Activated CD4-positive, alpha-beta T cell treated with anti-CD3 and anti-CD28 coated beads for 1 hour (primary cell): ENCODE measurements around the gene XPC.

Experiments used
- DNase-seq: peaks from one replicate; pipeline ENCODE4 v3.0.0-alpha.2; 2020

Gene XPC

GRCh38 chr3:14146381-14147065 is 31.9 kb downstream of the XPC start:
- no peak for DNase-seq

- DNase-seq, result peak; percentile 7
Measured at GRCh38 chr3:14145670-14146380, 32.6 kb downstream of the XPC start.

GRCh38 chr3:14145236-14145635 is 33.2 kb downstream of the XPC start:
- peak; percentile 6 for DNase-seq

- DNase-seq, result peak; percentile 49
Measured at GRCh38 chr3:14144423-14145075, 33.9 kb downstream of the XPC start.

GRCh38 chr3:14143271-14144225 is 34.9 kb downstream of the XPC start:
- no peak for DNase-seq

- no peak for DNase-seq
Measured at GRCh38 chr3:14142567-14143270, 35.7 kb downstream of the XPC start.

GRCh38 chr3:14141602-14142341 is 36.6 kb downstream of the XPC start:
- no peak for DNase-seq

GRCh38 chr3:14141144-14141543 is 37.3 kb downstream of the XPC start:
- DNase-seq, result no peak

GRCh38 chr3:14140668-14141067 is 37.7 kb downstream of the XPC start:
- DNase-seq, result no peak

- DNase-seq, result no peak
Measured at GRCh38 chr3:14139771-14140170, 38.6 kb downstream of the XPC start.

GRCh38 chr3:14138878-14139655 is 39.3 kb downstream of the XPC start:
- DNase-seq, result no peak

- no peak for DNase-seq
Measured at GRCh38 chr3:14138109-14138877, 40.1 kb downstream of the XPC start.

GRCh38 chr3:14137445-14137844 is 41.0 kb downstream of the XPC start:
- no peak for DNase-seq

- no peak for DNase-seq
Measured at GRCh38 chr3:14137004-14137403, 41.4 kb downstream of the XPC start.

GRCh38 chr3:14135581-14135980 is 42.8 kb downstream of the XPC start:
- DNase-seq, result no peak

GRCh38 chr3:14134291-14134690 is 44.1 kb downstream of the XPC start:
- no peak for DNase-seq

GRCh38 chr3:14133876-14134275 is 44.5 kb downstream of the XPC start:
- DNase-seq, result no peak

- no peak for DNase-seq
Measured at GRCh38 chr3:14133188-14133800, 45.1 kb downstream of the XPC start.

- no peak for DNase-seq
Measured at GRCh38 chr3:14132689-14133088, 45.7 kb downstream of the XPC start.
